OCI-LY7 (cell line): ENCODE data around the gene NAP1L4.

Source experiments
- CTCF ChIP-seq: fragments of 200-600 bp; sonication (generic); conservative IDR thresholded peaks from 2 replicates; pipeline ENCODE4 v1.5.1; 2014; ENCODE audit warnings: mild to moderate bottlenecking, antibody characterized with exemption, low read length, moderate library complexity, mixed read lengths
- EZH2phosphoT487 ChIP-seq: fragments of 200-600 bp; sonication (generic); IDR thresholded peaks from 2 replicates; pipeline ENCODE4 v1.6.1; 2018; ENCODE audit warnings: low read depth, borderline replicate concordance, mild to moderate bottlenecking, mixed run types, antibody characterized with exemption, low read length, moderate library complexity, mixed read lengths

GRCh38 chr11:2943711-2944118 is 48.4 kb downstream of the NAP1L4 start:
- TF ChIP-seq EZH2phosphoT487 = no peak
- no peak for TF ChIP-seq CTCF
